GM21381 (cell line): Measurements from ENCODE around the gene LHX4.
"Not testable (repeated sequence)": the region's sequence is repeated elsewhere in the genome, so short reads cannot be mapped to it uniquely, and the experiment has no call there.

ENCODE experiments used
- ATAC-seq: cut with Tn5 transposase; IDR thresholded peaks from one replicate; pipeline ENCODE4 v1.9.1; 2021; ENCODE audit warnings: mild to moderate bottlenecking, moderate library complexity; ENCODE audit not compliant: unreplicated experiment

The LHX4 gene

DNA sequence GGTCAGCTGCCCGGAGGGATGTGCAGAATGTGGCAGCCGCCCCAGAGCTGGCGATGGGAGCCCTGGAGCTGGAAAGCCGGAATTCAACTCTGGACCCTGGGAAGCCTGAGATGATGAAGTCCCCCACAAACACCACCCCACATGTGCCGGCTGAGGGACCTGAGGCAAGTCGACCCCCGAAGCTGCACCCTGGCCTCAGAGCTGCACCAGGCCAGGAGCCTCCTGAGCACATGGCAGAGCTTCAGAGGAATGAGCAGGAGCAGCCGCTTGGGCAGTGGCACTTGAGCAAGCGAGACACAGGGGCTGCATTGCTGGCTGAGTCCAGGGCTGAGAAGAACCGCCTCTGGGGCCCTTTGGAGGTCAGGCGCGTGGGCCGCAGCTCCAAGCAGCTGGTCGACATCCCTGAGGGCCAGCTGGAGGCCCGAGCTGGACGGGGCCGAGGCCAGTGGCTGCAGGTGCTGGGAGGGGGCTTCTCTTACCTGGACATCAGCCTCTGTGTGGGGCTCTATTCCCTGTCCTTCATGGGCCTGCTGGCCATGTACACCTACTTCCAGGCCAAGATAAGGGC, 33.5 kb upstream of the LHX4 start:
- no peak for ATAC-seq

DNA sequence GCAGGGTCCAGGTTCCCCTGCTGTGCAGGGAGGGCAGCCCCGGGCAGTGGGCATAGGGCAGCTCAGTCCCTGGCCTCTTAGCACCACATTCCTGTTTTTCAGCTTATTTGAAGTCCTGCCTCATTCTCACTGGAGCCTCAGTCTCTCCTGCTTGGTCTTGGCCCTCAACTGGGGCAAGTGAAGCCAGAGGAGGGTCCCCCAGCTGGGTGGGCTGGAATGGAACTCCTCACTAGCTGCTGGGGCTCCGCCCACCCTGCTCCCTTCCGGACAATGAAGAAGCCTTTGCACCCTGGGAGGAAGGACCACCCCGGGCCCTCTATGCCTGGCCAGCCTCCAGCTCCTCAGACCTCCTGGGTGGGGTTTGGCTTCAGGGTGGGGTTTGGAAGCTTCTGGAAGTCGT, 32.8 kb upstream of the LHX4 start:
- ATAC-seq, result no peak

DNA sequence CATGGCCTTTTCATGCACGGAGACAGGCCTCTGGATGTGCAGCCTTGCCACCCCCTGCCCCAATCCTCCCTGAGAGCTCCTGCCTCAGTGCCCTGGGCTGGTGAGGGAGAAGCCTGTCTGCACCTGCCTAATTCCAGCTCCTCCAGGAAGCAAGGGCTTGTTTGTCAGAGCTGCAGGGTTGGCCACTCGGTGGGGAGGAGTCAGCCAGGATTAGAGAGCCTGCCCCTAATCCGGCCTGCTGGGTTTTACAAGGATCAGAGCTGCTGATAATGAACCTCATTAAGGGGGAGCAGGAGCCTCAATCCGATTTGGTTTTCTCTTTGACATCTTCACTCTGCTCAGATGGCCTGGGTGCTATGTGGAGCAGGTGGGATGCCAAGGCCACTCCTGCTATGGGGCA, 31.9 kb upstream of the LHX4 start:
- ATAC-seq, result no peak

DNA sequence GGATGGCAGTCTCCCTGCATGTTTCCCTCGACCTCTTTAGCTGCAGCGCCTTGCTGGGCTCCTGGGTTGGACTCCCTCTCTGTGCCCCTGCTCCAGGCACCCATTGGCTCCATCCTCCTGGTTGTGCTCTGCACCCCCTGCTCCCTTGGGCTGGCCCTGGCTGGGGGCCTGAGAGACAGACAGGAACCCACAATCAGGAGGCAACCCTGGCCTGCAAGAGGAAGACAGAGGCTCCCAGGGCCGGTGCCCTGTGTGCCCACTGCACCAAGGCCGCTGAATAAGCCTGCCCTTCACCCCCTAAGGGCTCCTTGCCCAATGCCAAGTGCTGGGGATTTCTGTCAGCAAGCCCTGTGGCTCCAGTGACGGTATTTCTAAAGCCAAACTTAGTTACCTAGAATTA, 31.5 kb upstream of the LHX4 start:
- ATAC-seq, result no peak

DNA sequence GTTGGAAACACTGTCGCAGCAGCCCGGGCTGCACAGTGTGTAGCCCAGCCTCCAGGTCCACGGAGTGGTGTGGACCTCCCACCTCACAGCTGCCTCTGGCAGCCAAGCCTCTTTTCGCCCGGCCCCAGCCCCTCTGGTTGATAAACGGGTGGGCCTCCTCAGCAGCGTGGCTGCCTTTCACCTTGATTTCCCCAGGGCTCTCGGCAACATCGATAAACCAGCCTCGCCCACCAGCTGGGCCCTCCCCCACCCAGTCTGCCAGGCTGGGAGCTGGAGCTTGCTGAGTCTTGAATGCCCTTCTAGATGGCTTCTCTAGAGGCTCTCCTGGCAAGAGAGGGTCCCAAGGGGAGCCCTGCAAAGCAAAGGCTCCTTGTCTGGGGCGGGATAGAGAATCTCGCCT, 31.0 kb upstream of the LHX4 start:
- ATAC-seq, result no peak

DNA sequence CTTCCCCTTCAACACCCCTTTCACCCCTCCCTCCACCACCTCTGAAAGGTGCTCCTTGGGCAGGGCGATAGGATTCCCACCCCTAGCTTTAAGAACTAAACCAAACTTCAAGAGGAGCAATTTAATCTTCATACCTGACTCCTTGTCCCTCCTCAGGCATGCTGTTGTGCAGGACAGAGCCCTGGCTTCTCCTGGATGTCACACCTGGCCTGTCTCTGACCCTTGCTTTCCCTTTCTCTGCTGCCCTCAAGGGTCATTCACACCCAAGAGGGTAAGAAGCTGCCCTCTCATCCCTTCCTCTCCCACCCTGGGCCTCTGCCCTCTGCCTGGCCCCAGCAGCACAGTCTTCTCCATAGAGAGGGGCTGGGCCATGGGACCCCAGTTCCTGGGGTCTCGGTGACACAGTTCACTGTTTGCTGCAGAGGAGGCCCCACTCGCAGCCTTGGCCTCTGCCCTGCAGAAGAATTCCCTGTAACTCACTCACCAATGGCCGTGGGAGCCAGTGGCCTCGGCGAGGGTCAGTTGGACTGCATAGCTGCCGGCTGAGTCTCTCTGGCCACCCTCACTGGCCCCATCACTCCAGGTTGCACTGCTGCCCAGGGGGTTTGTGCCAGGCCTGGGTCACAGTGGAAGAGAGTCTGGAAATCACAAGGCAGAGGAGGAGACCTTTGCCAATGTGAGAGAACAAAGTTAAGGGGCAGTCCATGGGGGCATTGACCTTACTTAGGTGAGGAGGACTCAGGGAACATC, 28.4 kb upstream of the LHX4 start:
- ATAC-seq, result no peak

DNA sequence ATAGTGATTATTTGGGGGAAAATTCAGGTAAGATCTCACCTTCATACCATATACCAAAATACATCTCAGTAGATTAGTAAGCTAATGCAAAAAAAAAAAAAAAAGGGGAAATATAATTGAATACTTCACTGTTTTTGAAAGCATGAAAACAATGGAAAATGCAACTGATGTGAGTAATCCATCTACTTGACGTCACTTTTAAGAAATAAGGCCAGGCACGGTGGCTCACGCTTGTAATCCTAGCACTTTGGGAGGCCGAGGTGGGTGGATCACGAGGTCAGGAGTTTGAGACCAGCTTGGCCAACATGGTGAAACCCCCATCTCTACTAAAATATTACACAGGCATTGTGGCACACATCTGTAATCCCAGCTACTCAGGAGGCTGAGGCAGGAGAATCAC, 27.5 kb upstream of the LHX4 start:
- ATAC-seq, result not testable (repeated sequence)

DNA sequence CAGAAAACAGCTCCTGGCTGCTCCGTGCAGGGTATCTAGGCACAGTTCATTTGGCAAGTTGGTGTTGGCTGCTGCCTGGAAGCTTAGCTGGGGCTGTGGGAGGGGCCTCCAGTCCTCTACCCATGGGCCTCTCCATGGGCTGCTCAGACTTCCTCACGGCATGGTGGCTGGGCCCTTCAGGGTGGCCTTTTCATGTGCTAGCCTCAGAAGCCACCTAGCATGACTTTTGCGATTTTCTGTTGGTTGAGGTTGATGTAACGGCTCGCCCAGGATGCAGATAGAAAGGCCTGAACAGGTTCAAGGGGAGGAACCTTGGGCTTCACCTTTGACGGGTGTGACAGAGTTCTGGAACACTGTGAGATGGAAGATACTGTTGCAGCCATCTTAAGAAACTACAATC, 25.8 kb upstream of the LHX4 start:
- ATAC-seq, result no peak

DNA sequence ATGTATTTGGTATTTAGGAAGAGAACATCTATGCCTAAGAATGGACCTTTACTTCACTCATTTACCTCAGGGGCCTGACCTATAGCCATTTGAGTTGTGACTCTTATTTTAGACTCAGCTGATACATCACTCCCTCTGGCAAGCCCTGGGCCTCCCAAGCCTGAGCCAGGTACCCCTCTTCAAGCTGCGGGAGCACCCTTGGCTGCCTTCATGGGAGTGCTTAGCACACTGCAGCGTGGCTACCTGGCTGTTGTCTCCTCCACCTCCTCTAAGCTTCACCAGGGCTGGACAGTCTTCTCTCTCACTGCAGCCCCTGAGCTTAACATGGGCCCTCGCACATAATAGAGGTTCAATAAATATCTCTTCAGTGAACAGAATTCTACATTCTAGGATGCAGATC, 23.5 kb upstream of the LHX4 start:
- ATAC-seq, result no peak

DNA sequence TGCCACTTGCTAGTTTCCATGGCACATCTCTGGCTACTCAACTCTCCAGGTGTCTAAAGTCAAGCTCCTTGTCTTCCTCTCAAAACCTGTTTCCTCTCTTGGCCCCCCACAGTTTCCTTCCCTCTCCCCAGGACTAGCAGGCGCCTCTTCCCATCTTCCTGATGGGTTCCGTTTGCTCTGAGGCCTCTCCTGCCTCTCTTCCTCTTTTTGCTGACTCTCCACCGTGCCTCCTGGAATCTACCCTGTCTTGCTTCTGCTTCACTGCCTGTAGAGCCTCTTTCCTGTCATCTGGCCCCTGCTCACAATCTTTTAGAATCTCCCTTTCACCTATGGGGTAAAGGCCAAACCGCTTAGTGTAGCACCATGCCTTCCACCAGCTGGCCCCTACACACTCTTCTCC, 21.8 kb upstream of the LHX4 start:
- ATAC-seq, result no peak

DNA sequence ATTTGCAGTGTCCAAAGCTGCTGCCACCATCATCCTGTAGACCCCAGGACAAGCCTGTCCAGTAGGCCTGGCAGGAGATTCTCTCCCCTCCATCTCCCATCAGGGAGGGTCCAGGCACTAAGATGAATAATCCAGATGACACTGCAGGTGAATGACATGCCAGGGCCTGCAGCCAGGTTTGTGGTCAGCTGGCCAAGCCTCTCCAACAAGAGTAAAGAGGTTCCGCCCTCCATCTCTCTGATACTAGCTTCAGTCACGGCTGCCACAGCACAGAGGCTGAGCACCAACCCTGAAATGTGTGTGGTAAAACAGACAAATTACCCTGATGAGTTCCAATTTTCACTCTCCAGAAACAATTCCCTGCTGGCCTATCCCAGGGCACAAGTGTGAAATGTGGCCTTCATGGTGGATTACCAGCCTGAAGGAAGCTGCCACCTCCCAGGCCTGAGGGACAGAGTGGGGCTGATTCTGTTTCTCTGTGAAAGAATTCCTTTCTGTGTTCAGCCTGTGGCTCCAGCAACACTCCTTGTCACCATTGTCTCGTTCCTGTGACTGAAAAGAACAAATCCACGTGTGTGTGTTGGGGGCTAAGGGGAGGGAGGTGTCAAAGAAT, 19.9 kb upstream of the LHX4 start:
- ATAC-seq, result no peak

DNA sequence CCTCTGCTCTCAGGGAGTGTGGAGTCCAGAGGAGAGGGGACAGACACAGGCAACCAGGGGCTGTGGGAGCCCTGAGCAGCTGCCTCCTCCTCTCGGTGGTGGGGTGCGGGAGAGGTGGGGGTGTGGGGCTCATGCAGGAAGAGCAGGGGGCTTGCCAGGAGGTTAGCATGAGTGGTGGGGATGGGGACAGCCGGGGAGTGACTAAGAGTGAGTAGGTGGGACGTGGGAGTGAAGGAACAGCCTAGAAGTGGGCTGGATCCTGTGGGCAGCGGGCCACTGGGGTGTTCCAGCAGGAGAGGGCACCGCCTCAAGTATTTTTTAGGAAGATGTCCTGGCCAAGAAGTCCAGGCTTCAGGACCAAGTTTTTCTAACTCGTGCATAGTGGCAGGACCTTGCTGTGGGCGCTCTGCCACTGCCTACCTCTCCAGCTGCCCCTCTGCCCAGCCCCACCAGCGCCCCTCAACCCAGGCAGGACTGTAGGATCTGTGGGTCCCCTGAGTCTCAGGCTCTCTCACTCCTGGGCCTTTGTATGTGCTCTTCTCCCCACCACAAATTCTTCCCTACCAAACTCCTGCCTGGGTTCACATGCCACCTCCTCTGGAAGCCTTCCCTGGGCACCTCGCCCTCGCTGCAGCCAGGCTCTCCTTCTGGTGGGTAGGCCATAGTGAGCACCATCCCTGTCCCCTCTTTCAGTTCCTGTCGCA, 18.8 kb upstream of the LHX4 start:
- ATAC-seq, result no peak

DNA sequence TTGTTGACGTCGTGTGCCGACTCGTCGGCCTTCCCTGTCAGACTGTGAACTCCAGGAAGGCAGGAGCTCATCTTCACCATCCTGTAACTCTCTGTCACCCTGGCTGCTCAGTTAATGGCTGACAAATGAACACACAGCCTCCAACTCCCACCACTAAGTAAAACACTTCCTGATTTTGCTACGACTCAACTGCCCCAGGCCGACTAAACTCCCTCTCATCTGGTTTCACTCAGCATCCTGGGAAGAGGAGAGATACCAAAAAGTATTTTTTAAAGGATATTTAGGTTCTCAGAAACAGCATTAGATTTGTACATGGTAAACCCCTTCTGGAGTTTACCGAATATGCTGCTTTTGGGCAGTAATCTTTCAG, 18.2 kb upstream of the LHX4 start:
- ATAC-seq, result no peak

DNA sequence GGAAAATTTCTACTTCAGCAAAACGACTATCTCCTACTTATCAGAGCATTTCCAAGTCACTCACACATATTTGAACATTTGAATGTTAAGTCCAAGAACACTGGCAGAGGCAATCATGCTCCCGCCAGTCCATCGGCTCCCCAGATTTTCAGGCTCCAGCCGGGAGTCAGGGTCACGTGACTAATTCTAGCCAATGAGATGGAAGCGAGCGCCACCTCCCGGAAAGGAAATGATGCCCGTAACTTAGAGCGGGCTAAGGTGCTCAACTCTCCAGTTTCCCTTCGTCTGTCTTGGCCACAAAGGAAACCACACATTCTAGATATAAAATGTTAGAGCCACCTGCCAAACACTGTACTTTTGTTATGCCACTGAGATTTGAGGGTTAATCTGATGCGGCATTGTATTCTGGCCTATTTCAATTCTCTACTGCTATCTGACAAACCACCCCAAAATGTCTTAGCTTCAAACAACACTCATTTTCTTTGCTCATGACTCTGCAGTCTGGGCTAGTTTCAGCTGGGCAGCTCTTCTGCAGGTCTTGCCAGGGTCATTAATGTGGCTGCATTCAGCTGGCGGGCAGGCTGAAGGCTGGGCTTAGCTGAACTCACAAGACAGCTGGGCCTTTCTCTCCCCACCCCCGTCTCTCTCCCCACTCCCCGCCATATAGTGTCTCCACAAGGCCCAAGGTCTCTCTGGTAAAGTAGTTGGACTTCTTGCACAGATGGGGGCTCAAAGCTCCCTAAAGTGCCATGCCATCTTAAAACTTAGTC, 16.5 kb upstream of the LHX4 start:
- no peak for ATAC-seq

DNA sequence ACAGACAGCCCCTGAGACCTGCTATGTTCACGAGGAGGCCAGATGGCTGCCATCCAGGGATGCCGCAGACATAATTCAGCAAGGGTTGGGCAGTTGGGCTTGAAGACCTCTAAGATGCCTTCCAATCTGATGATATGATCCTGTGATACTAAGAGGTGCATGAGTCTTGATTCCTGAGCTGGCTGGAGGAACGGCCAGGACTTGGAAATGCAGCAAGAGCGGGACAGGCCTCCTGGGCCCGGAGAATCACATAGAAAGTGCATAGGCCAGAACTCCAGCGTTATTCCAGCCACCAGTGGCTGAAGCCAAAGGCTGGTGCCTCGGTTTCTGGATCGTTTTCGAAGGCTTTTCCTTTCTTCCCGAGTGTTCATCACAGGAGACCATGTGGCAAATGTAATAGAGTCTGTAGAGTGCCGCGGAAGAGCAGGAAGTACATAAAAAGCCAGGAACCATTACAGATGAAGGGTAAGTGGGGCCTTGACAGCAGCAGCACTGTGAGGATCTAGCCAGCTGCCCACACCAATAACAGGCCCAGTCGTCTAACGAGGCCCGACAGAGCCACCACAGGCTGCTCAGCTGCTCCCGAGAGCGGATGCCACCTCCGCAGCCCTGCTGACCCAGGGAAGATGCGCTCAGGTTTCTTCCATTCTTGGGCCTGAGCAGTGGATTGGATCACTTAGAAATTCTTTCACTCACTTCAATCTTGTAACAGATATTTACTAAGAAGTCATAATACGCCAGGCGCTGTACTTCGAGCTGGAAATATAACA, 14.0 kb upstream of the LHX4 start:
- ATAC-seq, result no peak

DNA sequence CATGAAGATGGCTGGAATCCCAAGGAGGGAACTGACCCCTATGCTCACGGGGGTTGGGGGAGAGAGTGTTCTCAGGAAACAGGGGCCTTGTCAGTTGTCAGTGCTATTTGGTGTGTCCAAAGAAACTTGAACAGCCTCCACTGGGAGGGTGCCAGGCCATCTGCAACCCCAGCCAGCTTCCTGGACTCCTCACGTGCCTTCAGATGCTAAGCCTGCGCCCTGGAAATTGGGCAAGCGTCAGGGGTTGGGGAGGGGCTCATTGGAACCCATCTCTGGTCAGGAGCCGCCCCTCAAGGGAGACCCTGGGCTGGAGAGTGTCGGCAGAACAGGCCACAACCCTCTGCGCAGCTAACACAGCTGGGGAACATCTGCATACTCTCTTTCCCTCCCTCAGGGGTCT, 13.1 kb upstream of the LHX4 start:
- no peak for ATAC-seq

DNA sequence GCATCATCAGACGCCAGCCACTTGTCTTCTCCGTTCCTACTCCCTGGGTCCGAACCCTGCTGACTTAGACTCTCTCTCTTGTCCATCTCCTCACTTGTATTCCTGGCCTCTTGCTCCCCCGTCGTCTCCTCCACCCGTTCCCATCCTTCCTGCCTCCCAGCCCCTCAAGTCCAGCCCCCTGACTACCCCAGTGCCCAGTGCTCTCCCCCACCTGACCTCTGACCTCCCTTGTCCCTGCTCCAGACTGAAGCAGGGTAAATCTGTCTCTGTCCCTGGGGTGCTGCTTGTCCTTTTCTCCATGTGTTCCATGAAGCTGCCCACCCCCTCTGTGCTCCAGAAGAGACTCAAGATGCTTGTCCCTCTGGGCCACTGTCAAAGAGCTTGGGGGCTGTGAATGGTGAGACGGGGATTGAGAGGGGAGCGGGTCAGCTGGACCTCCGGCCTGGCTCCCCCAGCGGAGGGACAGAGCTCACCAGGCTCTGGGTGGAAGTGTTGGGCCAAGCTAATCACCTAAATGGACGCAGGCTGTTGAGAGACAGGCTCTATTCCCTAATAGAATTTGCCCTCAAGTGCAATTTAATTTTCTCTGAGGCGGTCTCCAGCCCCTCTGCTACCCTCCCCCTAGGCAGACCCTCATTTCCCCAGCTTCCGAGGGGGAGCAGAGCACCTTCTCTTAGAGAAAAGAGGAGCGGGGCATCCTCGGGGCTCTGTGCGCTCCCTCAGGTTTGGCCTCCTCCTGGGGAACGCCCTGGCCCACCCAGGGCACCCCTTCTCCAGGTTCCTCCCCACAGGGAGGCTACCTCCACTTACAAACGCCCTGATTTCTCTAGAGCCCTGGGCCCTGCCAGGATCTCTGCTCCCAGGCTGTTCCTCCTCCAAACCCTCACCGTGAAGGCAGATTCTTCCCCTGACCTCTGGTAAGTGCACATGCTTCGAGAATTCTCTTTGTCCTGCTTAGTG, 11.0 kb upstream of the LHX4 start:
- no peak for ATAC-seq

DNA sequence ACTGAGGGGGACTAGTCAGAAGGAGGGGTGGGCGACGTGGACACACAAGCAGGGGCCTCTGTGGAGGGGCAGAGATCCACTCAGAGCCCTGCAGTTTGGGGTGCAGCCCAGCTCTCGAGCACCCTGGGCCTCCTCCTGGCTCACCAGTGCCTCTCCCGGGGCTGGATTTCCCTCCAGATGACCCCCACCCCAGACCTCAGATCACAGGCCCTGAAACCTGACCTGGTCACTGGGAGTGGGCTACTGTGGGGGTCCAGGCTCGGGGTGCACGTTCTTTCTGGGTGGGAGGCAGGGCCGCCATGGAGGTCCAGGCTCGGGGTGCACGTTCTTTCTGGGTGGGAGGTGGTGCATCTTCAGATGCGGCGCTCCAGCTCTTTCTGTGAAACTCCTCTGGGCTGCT, 10.3 kb upstream of the LHX4 start:
- no peak for ATAC-seq

DNA sequence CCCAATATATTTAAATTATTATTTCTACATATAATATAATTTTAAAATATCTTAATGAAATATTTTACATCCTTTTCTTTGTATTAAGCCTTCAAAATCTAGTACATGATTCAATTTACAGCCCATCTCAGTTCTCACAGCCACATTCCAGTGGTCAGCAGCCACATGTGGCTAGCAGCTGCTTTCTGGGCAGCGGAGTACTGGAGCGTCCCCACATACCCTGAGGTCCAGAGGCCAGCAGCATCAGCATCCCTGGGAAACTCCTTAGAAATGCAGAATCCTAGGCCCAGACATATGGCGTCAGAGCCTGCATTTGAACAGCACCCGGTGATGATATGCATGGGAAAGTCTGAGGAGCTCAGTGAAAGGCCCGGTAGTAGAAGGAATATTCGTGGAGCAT, 8.6 kb upstream of the LHX4 start:
- no peak for ATAC-seq
